ENCODE measurements around the gene CDKN1C.
"Not testable (repeated sequence)": the region's sequence is repeated elsewhere in the genome, so short reads cannot be mapped to it uniquely, and the experiment has no call there.

CDKN1C gene

DNA sequence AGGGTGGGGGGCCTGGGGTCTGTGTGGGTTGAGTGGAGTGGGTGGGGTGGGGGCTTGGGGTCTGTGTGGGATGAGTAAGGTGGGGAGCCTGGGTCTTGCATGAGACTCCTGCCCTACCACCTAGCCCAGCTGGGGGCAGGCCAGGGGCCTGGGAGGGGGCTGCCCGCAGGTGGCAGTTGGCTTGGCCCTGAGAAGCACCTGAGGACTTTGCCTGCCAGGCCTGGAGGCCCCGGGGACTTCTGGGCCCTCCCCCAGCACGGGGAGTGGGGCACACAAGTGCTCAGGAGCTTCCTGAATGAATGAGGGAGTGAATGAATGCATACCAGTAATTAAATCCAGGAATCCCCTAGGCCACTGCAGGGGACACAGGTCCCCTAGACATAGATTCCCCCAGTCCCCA, 37.1 kb upstream of the CDKN1C start:
- FAIRE-seq: no peak

GRCh38 chr11:2921742-2922493, 36.3 kb upstream of the CDKN1C start:
- no peak for FAIRE-seq

DNA sequence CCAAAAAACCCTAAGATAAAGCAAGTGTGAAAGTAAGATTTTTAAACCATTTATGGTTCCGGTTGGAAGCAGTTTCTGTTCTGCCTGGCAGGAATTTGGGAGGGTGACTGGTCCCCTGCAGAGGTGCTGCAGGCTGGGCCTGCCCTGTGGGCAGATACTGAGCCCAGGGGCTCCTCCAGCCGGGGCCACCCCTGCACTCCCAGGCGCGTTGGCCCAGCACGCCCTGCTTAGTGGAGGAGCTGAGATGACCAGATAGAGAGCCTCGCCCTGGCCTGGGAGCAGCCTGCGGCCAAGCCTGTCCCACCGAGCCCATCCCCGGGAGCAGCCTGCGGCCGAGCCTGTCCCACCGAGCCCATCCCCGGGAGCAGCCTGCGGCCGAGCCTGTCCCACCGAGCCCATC, 35.7 kb upstream of the CDKN1C start:
- no peak for FAIRE-seq

DNA sequence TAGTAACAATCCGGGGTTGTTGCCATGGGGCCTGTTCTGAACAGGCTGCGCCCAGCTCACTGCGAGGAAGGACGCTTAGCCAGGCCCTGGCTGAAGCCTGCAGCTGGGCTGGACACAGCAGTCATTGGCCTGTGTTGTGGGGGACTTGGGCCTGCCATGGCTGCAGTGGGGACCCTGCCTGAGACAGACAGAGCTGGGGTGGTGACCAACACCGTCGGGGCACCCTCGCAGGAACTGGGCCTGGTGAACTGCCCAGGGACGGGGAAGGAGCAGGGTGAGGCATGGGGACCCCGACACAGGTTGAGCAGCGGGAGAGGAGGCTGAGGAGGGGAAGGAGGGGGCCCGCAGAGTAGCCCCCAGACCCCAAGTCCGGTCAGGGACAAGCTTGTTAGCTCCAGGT, 34.8 kb upstream of the CDKN1C start:
- FAIRE-seq: no peak

GRCh38 chr11:2919837-2920236, 34.3 kb upstream of the CDKN1C start:
- no peak for FAIRE-seq

DNA sequence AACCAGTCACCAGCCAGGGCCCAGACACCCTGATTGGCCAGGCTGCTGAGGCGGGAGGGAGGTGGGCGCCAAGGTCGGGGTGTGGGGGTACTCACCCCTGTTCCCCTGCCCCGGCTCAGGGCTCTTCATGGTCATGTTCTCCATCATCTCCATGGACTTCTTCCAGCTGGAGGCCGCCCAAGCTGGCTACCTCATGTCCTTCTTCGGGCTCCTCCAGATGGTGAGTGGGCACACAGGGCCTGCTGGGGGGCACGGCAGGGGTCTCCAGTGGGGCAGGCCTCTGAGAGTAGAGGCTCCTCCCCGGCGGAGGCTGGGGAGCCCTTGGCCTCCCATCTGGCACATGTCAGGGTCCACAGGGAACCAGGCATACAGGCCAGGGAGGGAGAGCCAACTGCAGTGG, 33.6 kb upstream of the CDKN1C start:
- no peak for FAIRE-seq

- FAIRE-seq: no peak
Observed at GRCh38 chr11:2917842-2918490, 32.4 kb upstream of the CDKN1C start.

DNA sequence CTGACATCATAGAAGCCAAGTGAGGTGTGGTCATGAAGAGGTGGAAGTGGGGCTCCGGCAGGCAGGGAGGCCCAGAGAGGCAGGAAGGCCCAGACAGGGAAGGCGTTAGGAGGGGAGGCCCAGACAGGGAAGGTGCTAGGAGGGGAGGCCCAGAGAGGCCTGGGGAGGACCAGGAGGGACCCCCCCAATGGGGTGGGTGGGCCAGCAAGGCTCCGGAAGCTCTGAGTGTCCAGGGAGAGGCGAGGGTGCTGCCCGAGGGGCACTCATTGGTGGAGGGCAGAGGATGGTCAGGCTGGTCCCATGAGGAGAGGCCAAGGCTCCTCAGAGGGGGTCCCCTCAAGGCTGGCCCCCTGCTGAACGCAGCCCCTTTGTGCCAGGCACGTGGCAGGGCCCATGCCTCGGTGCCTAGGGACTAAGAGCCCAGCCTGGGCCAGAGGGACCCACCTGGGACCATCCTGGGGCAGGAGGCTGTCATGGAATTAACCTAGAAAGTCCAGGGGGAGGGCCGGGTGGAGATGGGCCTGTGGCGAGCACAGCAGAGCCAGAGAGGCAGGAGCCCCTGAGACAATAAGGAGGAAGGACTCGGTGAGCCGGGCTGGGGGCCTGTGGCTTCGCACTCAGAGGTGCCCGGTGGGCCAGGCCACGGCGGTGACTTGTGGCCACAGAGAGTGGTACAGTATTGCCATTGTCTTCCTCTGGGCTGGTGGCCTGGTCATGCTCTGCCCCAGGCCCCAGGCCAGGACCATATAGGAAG, 31.5 kb upstream of the CDKN1C start:
- no peak for FAIRE-seq

DNA sequence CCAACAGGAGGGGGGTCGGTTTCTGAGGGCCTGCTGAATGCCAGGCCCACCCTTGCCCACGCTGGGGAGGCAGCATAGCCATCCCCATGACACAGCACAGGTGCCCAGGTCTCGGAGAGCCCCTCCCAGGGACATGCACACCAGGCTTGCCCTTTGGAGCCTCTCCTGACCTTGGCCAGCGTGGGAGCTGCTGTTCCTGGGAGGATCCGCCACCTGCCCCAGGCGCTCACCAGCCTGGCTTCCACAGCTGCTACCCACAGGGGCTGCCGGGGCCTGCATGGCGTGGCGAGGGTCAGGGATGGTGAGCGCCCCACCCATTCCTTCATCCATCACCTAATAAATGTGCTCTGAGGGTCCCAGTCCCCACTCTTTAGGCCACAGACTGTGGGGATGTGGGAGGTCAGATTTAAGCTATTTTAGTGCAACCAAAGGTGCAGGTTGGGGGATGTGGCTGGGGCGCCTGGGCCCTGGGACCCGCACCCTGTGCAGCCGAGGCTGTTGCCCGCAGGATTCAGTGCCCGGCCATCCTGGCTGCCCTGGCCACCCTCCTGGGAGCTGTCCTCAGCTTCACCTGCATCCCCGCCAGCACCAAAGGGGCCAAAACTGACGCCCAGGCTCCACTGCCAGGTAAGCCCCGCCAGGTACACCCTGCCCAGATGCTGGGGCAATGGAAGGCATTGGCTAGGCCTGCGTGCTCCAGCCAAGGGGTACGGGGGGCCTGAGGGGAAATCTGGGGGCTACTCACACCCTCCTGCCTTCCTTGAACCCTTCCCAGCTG, 30.7 kb upstream of the CDKN1C start:
- FAIRE-seq: no peak

GRCh38 chr11:2915473-2915872, 29.9 kb upstream of the CDKN1C start:
- no peak for FAIRE-seq

DNA sequence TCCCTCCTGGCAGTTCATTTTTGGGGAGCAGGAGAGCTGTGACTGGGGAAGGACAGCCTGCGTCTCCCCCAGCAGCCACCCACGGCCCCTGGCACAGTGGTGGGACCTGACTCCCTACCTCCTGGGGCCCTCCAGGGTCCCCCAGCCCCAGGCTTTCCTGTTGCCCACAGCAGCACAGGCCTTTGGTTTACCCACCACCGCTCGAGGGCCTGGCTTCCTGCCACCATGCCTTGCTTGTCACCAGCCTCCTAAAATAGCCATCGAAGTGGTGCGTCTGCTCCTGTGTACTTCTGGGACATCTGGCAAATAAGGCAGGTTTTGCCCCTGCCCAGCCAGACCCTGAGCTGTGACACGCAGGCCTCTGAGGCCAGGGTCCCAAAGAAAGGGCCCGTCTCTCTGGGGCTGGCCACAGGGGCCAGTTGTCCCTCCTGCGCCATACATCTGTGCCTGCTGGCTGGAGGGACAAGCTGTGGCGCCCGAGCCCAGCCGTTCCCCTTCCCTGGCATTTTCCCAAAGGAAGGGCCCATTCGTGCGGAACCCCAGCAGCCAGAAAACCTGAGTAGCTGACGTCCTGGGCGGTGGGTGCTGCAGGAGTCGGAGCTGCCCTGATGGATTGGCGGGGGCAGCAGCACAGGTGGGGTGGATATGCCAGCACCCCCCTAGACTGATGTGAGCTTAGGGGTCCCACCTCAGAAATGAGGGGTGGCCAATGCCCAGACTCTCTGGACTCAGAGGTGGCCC, 29.1 kb upstream of the CDKN1C start:
- no peak for FAIRE-seq

- no peak for FAIRE-seq
Observed at GRCh38 chr11:2913776-2914175, 28.2 kb upstream of the CDKN1C start.

GRCh38 chr11:2913019-2913431, 27.4 kb upstream of the CDKN1C start:
- no peak for FAIRE-seq

DNA sequence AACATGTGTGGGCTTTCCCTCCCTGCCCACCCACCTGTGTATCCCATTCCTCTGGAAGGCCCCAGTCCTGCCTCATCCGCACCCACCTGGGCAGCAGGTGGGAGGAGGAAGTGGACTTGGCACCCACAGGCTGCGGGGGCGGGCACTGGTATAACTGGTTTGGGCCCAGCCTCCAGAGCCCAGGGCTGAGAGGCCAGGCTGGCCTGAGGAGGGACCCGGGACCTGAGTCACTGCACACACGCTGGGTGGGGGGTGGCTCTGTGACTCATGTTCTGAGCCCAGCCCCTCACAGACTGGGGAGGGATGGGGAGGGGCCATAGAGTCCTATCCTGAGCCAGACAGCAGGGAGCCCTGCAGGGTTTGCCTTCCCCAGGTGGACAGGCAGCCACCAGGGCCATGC, 26.9 kb upstream of the CDKN1C start:
- no peak for FAIRE-seq

- FAIRE-seq: no peak
Observed at GRCh38 chr11:2911785-2912391, 26.3 kb upstream of the CDKN1C start.

DNA sequence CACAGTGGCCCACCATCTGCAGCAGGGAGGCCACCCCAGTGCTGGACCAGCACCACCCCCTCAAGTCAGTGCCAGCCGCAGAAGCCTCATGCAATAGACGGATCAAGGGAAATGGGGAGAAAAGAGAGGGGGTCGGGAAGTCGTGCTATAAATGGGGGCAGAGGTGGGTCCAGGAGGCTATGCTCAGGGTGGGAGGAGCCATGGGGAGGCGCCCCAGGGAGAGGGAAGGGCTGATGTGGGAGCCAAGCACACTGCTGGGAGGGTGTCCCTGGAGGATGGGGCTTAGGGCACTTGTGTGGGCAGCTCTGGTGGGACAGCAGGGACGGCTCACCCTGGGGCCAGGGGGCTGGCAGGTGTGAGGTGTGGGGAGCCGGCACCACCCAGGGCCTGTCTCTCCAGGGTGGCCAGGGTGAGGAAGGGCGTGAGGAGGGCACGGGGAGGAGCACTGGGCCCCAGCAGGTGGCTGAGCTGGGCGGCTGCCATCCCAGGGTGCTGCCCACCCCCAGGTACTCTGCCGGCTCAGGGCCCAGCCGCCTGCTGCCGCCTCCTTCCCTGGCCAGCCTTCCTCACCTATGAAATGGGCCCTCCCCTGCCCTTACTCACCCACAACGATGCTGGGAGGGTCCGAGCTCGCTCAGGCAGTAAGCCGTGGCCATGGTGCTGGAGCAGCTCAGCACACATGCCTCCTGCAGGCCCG, 25.7 kb upstream of the CDKN1C start:
- FAIRE-seq: no peak

DNA sequence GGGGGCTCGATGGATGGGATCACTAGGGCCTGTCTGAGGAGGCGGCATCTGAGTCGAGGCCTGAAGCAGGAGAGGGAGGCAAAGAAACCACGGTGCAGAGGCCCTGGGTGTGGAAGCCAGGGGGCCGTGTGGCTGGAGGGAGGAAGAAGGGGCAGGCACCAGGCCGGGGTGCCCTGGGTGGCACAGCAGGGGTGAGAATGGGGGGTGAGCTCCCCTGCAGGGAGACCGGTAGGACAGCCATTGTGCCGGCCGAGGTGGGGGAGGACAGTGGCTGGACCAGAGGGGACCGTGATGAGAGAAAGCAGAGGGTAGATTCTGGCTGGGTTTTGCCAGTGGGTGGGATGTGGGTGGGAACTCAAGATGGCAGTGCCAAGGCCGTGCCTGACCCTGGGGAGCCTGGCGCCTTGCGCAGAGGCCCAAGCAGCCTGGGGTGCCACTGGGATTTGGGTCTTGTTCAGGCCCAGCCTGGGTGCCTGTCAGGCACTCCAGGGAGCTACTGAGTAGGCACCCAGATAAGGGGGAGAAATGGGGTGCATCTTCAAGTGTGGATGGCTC, 24.9 kb upstream of the CDKN1C start:
- FAIRE-seq: no peak

GRCh38 chr11:2909133-2909902, 23.7 kb upstream of the CDKN1C start:
- FAIRE-seq: no peak

DNA sequence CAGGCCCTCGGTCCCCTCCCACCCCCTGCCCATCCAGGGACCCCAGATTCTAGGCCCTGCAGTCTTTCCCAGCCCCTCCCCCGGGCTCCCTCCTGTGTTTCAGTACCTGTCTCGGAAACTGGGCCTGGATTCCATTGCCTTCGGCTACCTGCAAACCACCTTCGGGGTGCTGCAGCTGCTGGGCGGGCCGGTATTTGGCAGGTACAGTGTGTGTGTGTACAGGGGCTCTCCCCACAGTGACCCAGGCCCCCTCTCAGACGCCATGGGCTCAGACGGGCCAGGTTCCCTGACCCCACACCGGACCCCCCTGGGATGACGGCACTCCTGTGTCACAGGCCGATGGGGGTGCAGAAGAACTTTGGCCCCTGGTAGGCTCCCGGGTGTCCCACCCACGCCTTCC, 22.6 kb upstream of the CDKN1C start:
- FAIRE-seq: no peak

DNA sequence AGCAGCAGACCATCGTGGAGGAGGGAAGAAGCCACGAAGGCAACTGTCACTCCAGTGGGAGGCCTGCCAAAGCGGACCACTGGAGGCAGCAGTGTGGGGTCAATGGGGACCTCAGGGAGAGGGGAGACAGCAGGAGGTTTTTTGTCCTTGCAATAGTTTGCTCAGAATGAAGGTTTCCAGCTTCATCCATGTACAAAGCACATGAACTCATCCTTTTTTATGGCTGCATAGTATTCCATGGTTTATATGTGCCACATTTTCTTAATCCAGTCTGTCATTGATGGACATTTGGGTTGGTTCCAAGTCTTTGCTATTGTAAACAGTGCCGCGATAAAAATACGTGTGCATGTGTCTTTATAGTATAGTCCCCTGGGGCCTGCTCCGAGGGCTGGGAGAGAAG, 19.7 kb upstream of the CDKN1C start:
- not testable (repeated sequence) for FAIRE-seq

Measured in endometrium (tissue), 2 donors.